ENCODE measurements around the gene NPR3.

The NPR3 gene

GRCh38 chr5:32712481-32713360 lies 1.6 kb downstream of the NPR3 start:
- DNase-seq = peak in 1 of 2 donors; percentile 17

GRCh38 chr5:32713361-32713769 lies 2.2 kb downstream of the NPR3 start:
- DNase-seq = no peak

GRCh38 chr5:32713770-32714381 lies 2.8 kb downstream of the NPR3 start:
- DNase-seq = peak in 1 of 2 donors; percentile 11

GRCh38 chr5:32714836-32715235 lies 3.7 kb downstream of the NPR3 start:
- no peak for DNase-seq

- DNase-seq = peak in 1 of 2 donors; percentile 5
These were observed 9.2 kb downstream of the NPR3 start for GRCh38 chr5:32720300-32720699.

GRCh38 chr5:32721626-32722025 lies 10.5 kb downstream of the NPR3 start:
- no peak for DNase-seq

GRCh38 chr5:32722957-32723356 lies 11.8 kb downstream of the NPR3 start:
- DNase-seq = no peak

- no peak for DNase-seq
These were observed 13.4 kb downstream of the NPR3 start for GRCh38 chr5:32724526-32724925.

- no peak for DNase-seq
These were observed 15.0 kb downstream of the NPR3 start for GRCh38 chr5:32726086-32726557.

GRCh38 chr5:32729651-32730050 lies 18.5 kb downstream of the NPR3 start:
- no peak for DNase-seq

- no peak for DNase-seq
These were observed 22.6 kb downstream of the NPR3 start for GRCh38 chr5:32733590-32734340.

GRCh38 chr5:32734827-32735378 lies 23.8 kb downstream of the NPR3 start:
- DNase-seq = no peak

- DNase-seq = no peak
These were observed 24.4 kb downstream of the NPR3 start for GRCh38 chr5:32735512-32735911.

GRCh38 chr5:32736842-32737241 lies 25.7 kb downstream of the NPR3 start:
- DNase-seq = no peak

- DNase-seq = peak; percentile 38 to 70
These were observed 29.5 kb downstream of the NPR3 start for GRCh38 chr5:32740651-32741050.

GRCh38 chr5:32745317-32745716 lies 34.2 kb downstream of the NPR3 start:
- no peak for DNase-seq

- no peak for DNase-seq
These were observed 41.3 kb downstream of the NPR3 start for GRCh38 chr5:32752411-32752810.

GRCh38 chr5:32753051-32753450 lies 41.9 kb downstream of the NPR3 start:
- no peak for DNase-seq

GRCh38 chr5:32753765-32754164 lies 42.6 kb downstream of the NPR3 start:
- no peak for DNase-seq

- DNase-seq = no peak
These were observed 43.2 kb downstream of the NPR3 start for GRCh38 chr5:32754284-32754683.

GRCh38 chr5:32760091-32760509 lies 49.0 kb downstream of the NPR3 start:
- peak in 1 of 2 donors; percentile 41 for DNase-seq

GRCh38 chr5:32765266-32765665 lies 54.1 kb downstream of the NPR3 start:
- DNase-seq = no peak

- peak; percentile 59 to 87 for DNase-seq
These were observed 56.9 kb downstream of the NPR3 start for GRCh38 chr5:32767948-32768467.
